ENCODE measurements around the gene CHD6.

The CHD6 gene

GRCh38 chr20:41457173-41457857, 160.9 kb downstream of the CHD6 start:
- DNase-seq: no peak

DNA sequence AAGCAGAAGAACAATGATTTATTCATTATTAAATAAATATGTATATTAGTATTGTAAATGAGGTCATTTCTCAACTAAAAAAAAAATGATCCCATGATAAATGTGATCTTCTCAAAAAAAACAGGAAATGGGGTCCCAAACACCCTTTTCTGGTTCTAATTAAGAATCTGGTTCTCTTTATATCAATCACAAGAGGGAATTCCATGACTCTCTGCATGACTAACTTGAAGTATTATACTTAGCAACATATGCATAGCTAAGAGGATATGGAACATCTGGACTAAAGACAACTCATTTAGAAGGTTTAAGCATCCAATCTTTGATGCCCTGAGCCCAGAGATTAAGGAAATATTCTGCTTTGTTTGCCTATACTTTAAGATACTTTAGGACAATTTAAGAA, 161.8 kb downstream of the CHD6 start:
- DNase-seq: no peak

GRCh38 chr20:41454250-41454649, 163.9 kb downstream of the CHD6 start:
- DNase-seq: no peak

GRCh38 chr20:41453010-41453950, 164.9 kb downstream of the CHD6 start:
- DNase-seq: no peak

- DNase-seq: no peak
These were observed 166.0 kb downstream of the CHD6 start for GRCh38 chr20:41452226-41452625.

GRCh38 chr20:41447006-41447405, 171.2 kb downstream of the CHD6 start:
- no peak for DNase-seq

GRCh38 chr20:41446456-41446855, 171.7 kb downstream of the CHD6 start:
- DNase-seq: no peak

GRCh38 chr20:41444821-41445220, 173.4 kb downstream of the CHD6 start:
- no peak for DNase-seq

- DNase-seq: no peak
These were observed 174.5 kb downstream of the CHD6 start for GRCh38 chr20:41443691-41444090.

GRCh38 chr20:41440882-41441281, 177.3 kb downstream of the CHD6 start:
- no peak for DNase-seq

GRCh38 chr20:41437836-41438235, 180.3 kb downstream of the CHD6 start:
- no peak for DNase-seq

DNA sequence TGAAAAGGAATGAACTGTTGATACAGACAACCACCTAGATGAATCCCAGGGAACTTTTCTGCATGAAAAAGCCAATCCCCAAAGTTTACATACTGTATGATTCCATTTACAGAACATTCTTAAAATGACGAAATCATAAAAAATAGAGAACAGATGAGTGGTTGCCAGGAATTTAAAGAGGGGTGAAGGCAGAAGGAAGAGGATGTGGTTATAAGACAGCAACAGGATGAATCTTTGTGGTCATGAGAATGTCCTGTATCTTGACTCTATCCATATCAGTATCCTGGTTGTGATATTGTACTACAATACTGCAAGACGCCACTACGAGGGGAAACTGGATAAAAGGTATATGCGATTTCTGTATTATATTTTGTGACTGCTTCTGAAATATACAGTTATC, 181.5 kb downstream of the CHD6 start:
- no peak for DNase-seq

DNA sequence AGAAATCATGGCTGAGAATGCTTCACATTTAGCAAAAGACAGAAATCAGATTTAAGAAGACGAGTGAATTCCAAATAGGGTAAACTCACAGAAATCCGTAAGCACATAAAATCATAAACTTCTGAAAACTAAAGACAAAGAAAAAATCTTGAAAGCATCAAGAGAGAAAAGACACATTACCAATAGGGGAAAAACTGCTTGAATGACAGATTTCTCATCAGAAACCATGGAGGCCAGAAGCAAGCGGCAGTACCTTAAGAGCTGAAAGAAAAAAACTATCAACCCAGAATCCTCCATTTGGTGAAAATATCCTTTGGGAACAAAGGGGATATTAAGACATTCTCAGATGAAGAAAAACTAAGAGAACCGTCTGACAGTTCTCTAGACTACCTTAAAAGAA, 185.0 kb downstream of the CHD6 start:
- no peak for DNase-seq

DNA sequence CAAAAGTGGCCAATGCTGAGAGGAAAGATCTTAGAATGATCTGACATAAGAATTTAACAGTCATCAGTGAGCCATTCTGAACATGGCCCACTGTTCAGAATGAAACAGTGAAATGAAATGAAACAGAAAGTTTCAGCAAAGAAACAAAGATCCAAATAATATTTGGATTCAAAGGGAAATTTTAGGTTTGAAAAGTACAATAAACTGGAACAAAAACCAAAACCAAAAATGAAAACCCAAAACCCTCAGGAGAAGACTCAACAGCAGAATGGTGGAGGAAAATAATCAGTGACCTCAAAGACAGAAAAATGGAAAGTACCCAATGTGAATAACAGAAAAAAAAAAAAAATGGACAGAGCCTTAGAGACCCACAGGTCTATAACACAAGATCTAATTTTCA, 185.4 kb downstream of the CHD6 start:
- DNase-seq: no peak

GRCh38 chr20:41428285-41428684, 189.9 kb downstream of the CHD6 start:
- peak; percentile 12 for DNase-seq

GRCh38 chr20:41427833-41428232, 190.3 kb downstream of the CHD6 start:
- DNase-seq: no peak

GRCh38 chr20:41426976-41427375, 191.2 kb downstream of the CHD6 start:
- no peak for DNase-seq

GRCh38 chr20:41426086-41426830, 191.9 kb downstream of the CHD6 start:
- DNase-seq: no peak

DNA sequence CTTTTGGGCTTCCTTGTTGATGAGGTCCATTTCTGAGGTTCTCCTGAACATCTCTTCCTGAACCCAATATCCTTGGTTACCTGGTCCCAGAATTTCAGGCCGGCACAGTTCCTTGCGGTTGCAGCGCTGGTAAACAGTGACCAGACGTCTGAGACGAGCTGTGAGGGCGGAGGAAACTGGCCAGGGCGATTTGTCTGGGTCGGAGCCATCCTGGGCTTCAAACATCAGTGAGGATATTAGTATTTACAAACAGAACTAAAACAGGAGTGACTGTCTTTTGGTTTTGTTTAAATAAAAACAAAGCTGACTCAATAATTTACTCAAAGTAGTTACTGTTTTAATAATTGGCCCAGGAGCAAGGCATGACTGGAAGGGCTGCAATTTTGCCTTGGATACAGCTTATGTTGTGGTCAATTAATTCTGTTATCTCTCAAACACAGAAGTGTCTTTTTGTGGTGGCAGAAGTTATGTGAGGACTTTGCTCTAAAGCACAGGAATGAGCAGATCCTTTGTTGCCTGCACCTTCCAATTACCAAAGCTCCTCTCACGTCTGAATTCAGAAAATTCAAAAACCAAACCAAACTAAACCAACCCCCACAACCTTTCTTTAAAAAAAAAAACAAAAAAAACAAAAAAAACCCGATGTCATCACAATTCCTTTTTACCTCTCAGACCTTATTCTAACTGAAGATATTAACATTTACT, 192.8 kb downstream of the CHD6 start:
- DNase-seq: no peak

- DNase-seq: no peak
These were observed 193.6 kb downstream of the CHD6 start for GRCh38 chr20:41424546-41424945.

- DNase-seq: no peak
These were observed 194.2 kb downstream of the CHD6 start for GRCh38 chr20:41424011-41424410.

DNA sequence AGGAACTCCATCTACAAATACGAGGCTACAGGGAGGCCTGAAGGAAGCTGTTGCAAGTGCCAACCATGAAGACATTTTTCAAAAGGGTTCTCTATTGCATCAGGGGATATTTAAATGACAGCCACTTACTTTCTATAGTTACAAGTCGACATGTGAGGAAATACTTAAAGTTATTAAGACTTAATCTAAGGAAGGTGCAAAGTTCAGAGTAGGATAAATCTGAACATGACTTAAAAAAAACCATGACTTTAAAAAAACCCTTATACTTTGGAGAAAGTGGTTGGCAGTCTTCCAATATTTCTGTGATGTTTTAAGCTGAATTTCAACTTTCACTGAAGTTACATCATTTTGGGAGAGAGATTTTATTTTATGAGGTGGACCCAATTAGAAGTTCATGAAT, 195.2 kb downstream of the CHD6 start:
- no peak for DNase-seq

All from central memory CD4-positive, alpha-beta T cell (primary cell).